H9 (cell line): Measurements from ENCODE around the gene C21orf58. TPM values are rescaled to one million over a fixed set of nuclear protein-coding genes. Genes with fewer than 3 reads are reported as not detected.

Experiments used
- DNase-seq: peaks from one replicate; pipeline ENCODE4 v3.0.0-alpha.2; 2017
- H2AFZ ChIP-seq: one replicate; pipeline ENCODE4 v1.6.1; 2013; ENCODE audit warnings: mild to moderate bottlenecking, low read length, control low read depth, moderate library complexity
- H2AK5ac ChIP-seq: 2 replicates; pipeline ENCODE4 v1.6.1; 2013; ENCODE audit warnings: low read length, control low read depth, mixed read lengths; ENCODE audit not compliant: insufficient read length
- H2BK120ac ChIP-seq: one replicate; pipeline ENCODE4 v1.6.1; 2013; ENCODE audit warnings: low read depth, mild to moderate bottlenecking, low read length, control low read depth, inconsistent platforms; ENCODE audit not compliant: poor library complexity, severe bottlenecking
- H2BK12ac ChIP-seq: 2 replicates; pipeline ENCODE4 v1.6.1; 2013; ENCODE audit warnings: low read length, control low read depth, mixed read lengths, low read depth; ENCODE audit not compliant: insufficient read length
- H2BK15ac ChIP-seq: 2 replicates; pipeline ENCODE4 v1.6.1; 2013; ENCODE audit warnings: low read depth, low read length, control low read depth
- H2BK20ac ChIP-seq: one replicate; pipeline ENCODE4 v1.6.1; 2013; ENCODE audit warnings: low read depth, mild to moderate bottlenecking, low read length, control low read depth, inconsistent platforms; ENCODE audit not compliant: poor library complexity, severe bottlenecking
- H2BK5ac ChIP-seq: 2 replicates; pipeline ENCODE4 v1.6.1; 2013; ENCODE audit warnings: low read length, control low read depth, mixed read lengths; ENCODE audit not compliant: insufficient read length
- H3K14ac ChIP-seq: 2 replicates; pipeline ENCODE4 v1.6.1; 2013; ENCODE audit warnings: low read length, control low read depth; ENCODE audit not compliant: insufficient read depth
- H3K18ac ChIP-seq: 2 replicates; pipeline ENCODE4 v1.6.1; 2013; ENCODE audit warnings: low read depth, mild to moderate bottlenecking, mixed read lengths, low read length, control low read depth; ENCODE audit not compliant: insufficient read length
- H3K23ac ChIP-seq: 2 replicates; pipeline ENCODE4 v1.6.1; 2013; ENCODE audit warnings: low read length, control low read depth, mixed read lengths, low read depth; ENCODE audit not compliant: insufficient read length
- H3K23me2 ChIP-seq: 2 replicates; pipeline ENCODE4 v1.6.1; 2013; ENCODE audit warnings: low read depth, mild to moderate bottlenecking, mixed read lengths, low read length, control low read depth; ENCODE audit not compliant: insufficient read length, poor library complexity, severe bottlenecking
- H3K27ac ChIP-seq: 2 replicates; pipeline ENCODE4 v1.5.1; 2013; ENCODE audit warnings: low read length, control low read depth, mixed read lengths, low read depth; ENCODE audit not compliant: insufficient read length
- H3K27me3 ChIP-seq: 2 replicates; pipeline ENCODE4 v1.6.1; 2013; ENCODE audit warnings: low read length, control low read depth, inconsistent platforms; ENCODE audit not compliant: insufficient read depth
- H3K4ac ChIP-seq: 2 replicates; pipeline ENCODE4 v1.6.1; 2013; ENCODE audit warnings: low read depth, mild to moderate bottlenecking, control low read depth, inconsistent platforms, low read length, moderate library complexity
- H3K4me1 ChIP-seq: 2 replicates; pipeline ENCODE4 v1.6.1; 2013; ENCODE audit warnings: low read length, control low read depth, inconsistent platforms; ENCODE audit not compliant: insufficient read depth
- H3K4me2 ChIP-seq: 2 replicates; pipeline ENCODE4 v1.6.1; 2013; ENCODE audit warnings: low read length, control low read depth, mixed read lengths; ENCODE audit not compliant: insufficient read length, insufficient read depth
- H3K56ac ChIP-seq: 2 replicates; pipeline ENCODE4 v1.6.1; 2013; ENCODE audit warnings: low read depth, mild to moderate bottlenecking, mixed read lengths, low read length, control low read depth; ENCODE audit not compliant: insufficient read length
- H3K79me1 ChIP-seq: 2 replicates; pipeline ENCODE4 v1.6.1; 2013; ENCODE audit warnings: low read depth, mild to moderate bottlenecking, moderate library complexity, low read length, control low read depth, inconsistent platforms; ENCODE audit not compliant: insufficient read depth, poor library complexity, severe bottlenecking
- H3K79me2 ChIP-seq: 2 replicates; pipeline ENCODE4 v1.6.1; 2013; ENCODE audit warnings: low read length, control low read depth, inconsistent platforms; ENCODE audit not compliant: insufficient read depth
- H3K9ac ChIP-seq: 2 replicates; pipeline ENCODE4 v1.6.1; 2013; ENCODE audit warnings: low read length, control low read depth, mixed read lengths; ENCODE audit not compliant: insufficient read length; ENCODE audit errors: extremely low read depth
- H3K9me3 ChIP-seq: one replicate; pipeline ENCODE4 v1.6.1; 2013; ENCODE audit warnings: low read depth, low read length, inconsistent platforms; ENCODE audit not compliant: control insufficient read depth
- H3T11ph ChIP-seq: one replicate; pipeline ENCODE4 v1.6.1; 2013; ENCODE audit warnings: mild to moderate bottlenecking, low read length, control low read depth, inconsistent platforms
- H4K20me1 ChIP-seq: one replicate; pipeline ENCODE4 v1.6.1; 2013; ENCODE audit not compliant: control insufficient read depth, insufficient read length, insufficient read depth
- H4K5ac ChIP-seq: 2 replicates; pipeline ENCODE4 v1.6.1; 2013; ENCODE audit warnings: low read depth, mild to moderate bottlenecking, mixed read lengths, low read length, control low read depth; ENCODE audit not compliant: insufficient read length
- H4K8ac ChIP-seq: replicated peaks from 2 replicates; pipeline ENCODE4 v1.6.1; 2013; ENCODE audit warnings: low read length, control low read depth, mixed read lengths, low read depth; ENCODE audit not compliant: insufficient read length
- H4K91ac ChIP-seq: 2 replicates; pipeline ENCODE4 v1.6.1; 2013; ENCODE audit warnings: low read depth, mild to moderate bottlenecking, moderate library complexity, mixed read lengths, low read length, control low read depth; ENCODE audit not compliant: insufficient read length
- H3K27ac Mint-ChIP-seq, 3 experiments: 2 replicates in 2 of 3; 3 replicates in 1 of 3; pipeline ENCODE4 v1.8.0; 2020 to 2021; ENCODE audit warnings: mixed read lengths in 3 of 3, mild to moderate bottlenecking in 1 of 3, moderate library complexity in 1 of 3
- H3K27me3 Mint-ChIP-seq: 2 replicates; pipeline ENCODE4 v1.8.0; 2021; ENCODE audit warnings: low read depth, mild to moderate bottlenecking, moderate library complexity, mixed read lengths
- H3K36me3 Mint-ChIP-seq, 3 experiments: 2 replicates in 2 of 3; 3 replicates in 1 of 3; pipeline ENCODE4 v1.8.0; 2020 to 2021; ENCODE audit warnings: low read depth in 3 of 3, mixed read lengths in 3 of 3; ENCODE audit not compliant: insufficient read depth in 1 of 3
- H3K4me1 Mint-ChIP-seq, 2 experiments: 2 replicates each; pipeline ENCODE4 v1.8.0; 2020; ENCODE audit warnings: mixed read lengths in 2 of 2
- H3K4me3 Mint-ChIP-seq, 2 experiments: 2 replicates in 1 of 2; 3 replicates in 1 of 2; pipeline ENCODE4 v1.8.0; 2020 to 2021; ENCODE audit warnings: mild to moderate bottlenecking in 2 of 2, mixed read lengths in 2 of 2, moderate library complexity in 1 of 2
- H3K9me3 Mint-ChIP-seq, 2 experiments: 2 replicates in 1 of 2; 3 replicates in 1 of 2; pipeline ENCODE4 v1.8.0; 2020; ENCODE audit warnings: mild to moderate bottlenecking in 2 of 2, mixed read lengths in 2 of 2, moderate library complexity in 1 of 2
- CTCF ChIP-seq: fragments of 200-600 bp; sonication (generic); conservative IDR thresholded peaks from 3 replicates; pipeline ENCODE4 v1.8.0; 2021; ENCODE audit warnings: antibody characterized with exemption, mild to moderate bottlenecking
- WGBS: extraction: QIAGEN DNeasy Blood & Tissue Kit; methylation state at CpG from one replicate; pipeline ENCODE4 v1.1.7; 2013; ENCODE audit warnings: missing lambda C conversion rate, low lambda C conversion rate, mixed read lengths; ENCODE audit not compliant: insufficient read length; ENCODE audit errors: extremely low coverage; 5-methylcytosine and 5-hydroxymethylcytosine counted together
- total RNA-seq: library from RNA; stranded (reverse); gene quantifications from 2 replicates; pipeline ENCODE4 v1.2.1, GENCODE V29; 2021

Gene C21orf58
- total RNA-seq, 1 experiment from 2014 or later, result 17.2 TPM

GRCh38 chr21:46327711-46328110 is 4.0 kb upstream of the C21orf58 start:
- Histone ChIP-seq H3T11ph (no peak overlapping the region), H3K79me1 (peaks cover 2% of the 10 kb centered on the region), H3K27ac (no peak overlapping the region), H2BK120ac (no peak overlapping the region), H3K4me2 (no peak overlapping the region), H3K9ac (no peak overlapping the region), H3K27me3 (no peaks in the 10 kb centered on the region), H3K79me2 (peaks cover 7% of the 10 kb centered on the region; the same call in 1 of the 2 replicates), H3K4me1 (no peaks in the 10 kb centered on the region; the same call in 1 of the 2 replicates), H3K4ac (no peak overlapping the region), H3K56ac (no peak overlapping the region), H2BK20ac (no peak overlapping the region), H4K5ac (no peak overlapping the region), H3K14ac (no peak overlapping the region), H2BK5ac (no peak overlapping the region), H3K23me2 (peaks cover 8% of the 10 kb centered on the region), H2BK15ac (no peak overlapping the region), H3K9me3 (no peaks in the 10 kb centered on the region), H4K8ac (no peak overlapping the region), H4K20me1 (no peaks in the 10 kb centered on the region), H2AK5ac (no peak overlapping the region), H3K23ac (no peak overlapping the region), H3K18ac (no peak overlapping the region), H2BK12ac (no peak overlapping the region), H4K91ac (no peak overlapping the region), H2AFZ (no peak overlapping the region)
- DNase-seq, result no peak
- TF ChIP-seq CTCF, result no peak
- Mint-ChIP-seq H3K4me3 (no peak overlapping the region), H3K36me3 (peaks cover 39 to 60% (median 55%) of the 10 kb centered on the region in 3 experiments), H3K4me1 (peaks cover 11 to 12% of the 10 kb centered on the region in 2 experiments), H3K27me3 (no peaks in the 10 kb centered on the region), H3K9me3 (no peaks in the 10 kb centered on the region), H3K27ac (peak overlapping the region in 1 of 3 experiments; percentile 57; a peak in 1 of 7 replicates)
- no CpG with 5 or more reads among the region's 4 CpGs for WGBS
